ENCODE data around the gene ANGPTL2.

The ANGPTL2 gene

DNA sequence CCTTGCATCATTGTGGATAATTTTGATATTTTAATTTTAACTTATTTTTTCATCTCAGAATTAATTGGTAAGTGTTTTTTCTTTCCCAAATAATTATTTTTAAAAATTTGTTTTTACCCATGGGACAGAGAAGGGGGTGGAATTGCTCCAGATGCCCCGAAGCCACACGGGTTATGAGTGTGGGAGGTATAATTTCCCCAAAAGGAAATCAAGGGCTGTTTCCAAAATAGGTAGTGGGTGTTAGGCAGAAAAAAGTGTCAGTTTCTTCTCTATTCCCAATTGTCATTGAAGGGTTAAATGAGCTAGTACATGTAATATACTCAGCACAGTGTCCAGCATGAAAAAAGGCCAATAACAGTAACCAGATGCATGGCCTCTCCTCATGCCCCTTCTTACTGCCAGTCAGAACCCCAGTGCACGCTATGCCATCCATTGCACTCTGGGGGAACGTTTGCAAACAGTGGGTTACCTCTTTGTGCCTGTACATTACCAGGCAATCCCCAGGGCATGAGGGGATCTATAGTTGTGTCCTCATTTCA, 36.4 kb upstream of the ANGPTL2 start:
- H3K4me2 ChIP-seq (ENCODE audit: low read length), result no peak overlapping the region
- no peak overlapping the region for H3K23ac ChIP-seq (ENCODE audit: low read length)
- H2AFZ ChIP-seq (ENCODE audit: insufficient read depth, low read length, poor library complexity), result no peak overlapping the region
- no peak overlapping the region for H4K8ac ChIP-seq (ENCODE audit: low read depth, low read length)
- H3K18ac ChIP-seq (ENCODE audit: low read length), result no peak overlapping the region
- no peak overlapping the region for H3K4me3 ChIP-seq (ENCODE audit: low read depth, low read length)
- no peak overlapping the region for H4K91ac ChIP-seq (ENCODE audit: low read depth, low read length)
- H3K4me1 ChIP-seq (ENCODE audit: control insufficient read depth in 1 of 2, insufficient read depth in 2 of 2, low read length in 2 of 2), result peaks cover 0 to 10% of the 10 kb centered on the region in 2 experiments
- H3K9me3 ChIP-seq (ENCODE audit: insufficient read depth, low read depth, low read length), result no peaks in the 10 kb centered on the region
- H3K36me3 ChIP-seq (ENCODE audit: control insufficient read depth in 1 of 2, insufficient read depth in 2 of 2, low read length in 2 of 2), result no peaks in the 10 kb centered on the region
- no peak overlapping the region for H2AK5ac ChIP-seq (ENCODE audit: low read length)
- no CpG with 5 or more reads among the region's 4 CpGs for WGBS (ENCODE audit: extremely low coverage, insufficient coverage, insufficient read length)
- H3K14ac ChIP-seq (ENCODE audit: low read length), result no peak overlapping the region
- H3K79me2 ChIP-seq (ENCODE audit: control insufficient read depth, insufficient read depth, low read length, poor library complexity), result no peaks in the 10 kb centered on the region
- no peaks in the 10 kb centered on the region for H3K27me3 ChIP-seq (ENCODE audit: insufficient read depth, low read length)
- H2BK120ac ChIP-seq (ENCODE audit: insufficient read depth, low read length, poor library complexity), result no peak overlapping the region
- DNase-seq, result no peak
- H3K27ac ChIP-seq (ENCODE audit: low read depth, low read length), result no peak overlapping the region
- H2BK5ac ChIP-seq (ENCODE audit: low read depth, low read length, poor library complexity), result no peak overlapping the region
- H3K79me1 ChIP-seq (ENCODE audit: low read length), result no peaks in the 10 kb centered on the region
- no peak overlapping the region for H2BK12ac ChIP-seq (ENCODE audit: low read length)
- H3K4ac ChIP-seq (ENCODE audit: low read depth, low read length), result no peak overlapping the region
- no peak overlapping the region for H3K9ac ChIP-seq (ENCODE audit: low read length)
- no peak overlapping the region for H4K12ac ChIP-seq (ENCODE audit: low read depth, low read length)

DNA sequence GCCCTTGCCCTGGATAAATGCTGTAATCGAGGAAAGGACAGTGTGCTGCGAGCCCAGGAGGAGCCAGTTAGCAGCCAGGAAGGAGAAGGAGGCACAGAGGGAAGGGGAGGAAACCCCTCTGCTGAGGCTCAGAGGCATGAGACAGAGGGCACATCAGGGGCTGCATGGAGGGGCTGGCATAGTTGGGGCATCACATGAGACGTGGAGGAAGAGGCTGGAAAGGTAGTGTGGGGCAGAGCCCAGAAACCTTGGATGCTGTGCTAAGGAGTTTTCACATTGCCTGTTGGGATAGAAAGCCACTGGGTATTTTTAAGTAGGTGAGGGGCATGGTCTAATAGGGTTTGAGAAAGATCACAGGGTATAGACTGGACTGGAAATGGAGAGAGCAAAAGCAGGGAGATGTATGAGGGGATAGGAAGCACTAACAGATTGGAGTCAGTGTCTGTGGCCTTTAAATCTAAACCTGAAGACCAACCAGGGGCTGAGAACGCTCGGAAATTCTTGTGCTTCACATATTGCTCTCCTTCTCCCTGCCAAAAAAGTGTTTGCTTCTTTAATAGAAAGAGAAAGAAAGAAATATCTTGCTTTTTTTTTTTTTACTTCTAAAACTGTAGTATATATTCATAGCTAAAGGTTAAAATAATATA, 33.0 kb upstream of the ANGPTL2 start:
- H4K8ac ChIP-seq (ENCODE audit: low read depth, low read length), result no peak overlapping the region
- no peak overlapping the region for H3K23ac ChIP-seq (ENCODE audit: low read length)
- no peaks in the 10 kb centered on the region for H3K79me2 ChIP-seq (ENCODE audit: control insufficient read depth, insufficient read depth, low read length, poor library complexity)
- H3K4me1 ChIP-seq (ENCODE audit: control insufficient read depth in 1 of 2, insufficient read depth in 2 of 2, low read length in 2 of 2), result peaks cover 0 to 3% of the 10 kb centered on the region in 2 experiments
- H3K14ac ChIP-seq (ENCODE audit: low read length), result no peak overlapping the region
- H2AFZ ChIP-seq (ENCODE audit: insufficient read depth, low read length, poor library complexity), result no peak overlapping the region
- H4K91ac ChIP-seq (ENCODE audit: low read depth, low read length), result no peak overlapping the region
- H3K27ac ChIP-seq (ENCODE audit: low read depth, low read length), result no peak overlapping the region
- WGBS (ENCODE audit: extremely low coverage, insufficient coverage, insufficient read length), result no CpG with 5 or more reads among the region's 5 CpGs
- H3K36me3 ChIP-seq (ENCODE audit: control insufficient read depth in 1 of 2, insufficient read depth in 2 of 2, low read length in 2 of 2), result no peaks in the 10 kb centered on the region
- H3K79me1 ChIP-seq (ENCODE audit: low read length), result no peaks in the 10 kb centered on the region
- H2BK5ac ChIP-seq (ENCODE audit: low read depth, low read length, poor library complexity), result no peak overlapping the region
- no peak overlapping the region for H3K9ac ChIP-seq (ENCODE audit: low read length)
- H2BK12ac ChIP-seq (ENCODE audit: low read length), result no peak overlapping the region
- H2BK120ac ChIP-seq (ENCODE audit: insufficient read depth, low read length, poor library complexity), result no peak overlapping the region
- H3K4me3 ChIP-seq (ENCODE audit: low read depth, low read length), result no peak overlapping the region
- H3K27me3 ChIP-seq (ENCODE audit: insufficient read depth, low read length), result no peaks in the 10 kb centered on the region
- H3K4me2 ChIP-seq (ENCODE audit: low read length), result no peak overlapping the region
- H3K9me3 ChIP-seq (ENCODE audit: insufficient read depth, low read depth, low read length), result no peaks in the 10 kb centered on the region
- no peak overlapping the region for H3K18ac ChIP-seq (ENCODE audit: low read length)
- no peak overlapping the region for H3K4ac ChIP-seq (ENCODE audit: low read depth, low read length)
- no peak for DNase-seq
- no peak overlapping the region for H4K12ac ChIP-seq (ENCODE audit: low read depth, low read length)
- no peak overlapping the region for H2AK5ac ChIP-seq (ENCODE audit: low read length)

DNA sequence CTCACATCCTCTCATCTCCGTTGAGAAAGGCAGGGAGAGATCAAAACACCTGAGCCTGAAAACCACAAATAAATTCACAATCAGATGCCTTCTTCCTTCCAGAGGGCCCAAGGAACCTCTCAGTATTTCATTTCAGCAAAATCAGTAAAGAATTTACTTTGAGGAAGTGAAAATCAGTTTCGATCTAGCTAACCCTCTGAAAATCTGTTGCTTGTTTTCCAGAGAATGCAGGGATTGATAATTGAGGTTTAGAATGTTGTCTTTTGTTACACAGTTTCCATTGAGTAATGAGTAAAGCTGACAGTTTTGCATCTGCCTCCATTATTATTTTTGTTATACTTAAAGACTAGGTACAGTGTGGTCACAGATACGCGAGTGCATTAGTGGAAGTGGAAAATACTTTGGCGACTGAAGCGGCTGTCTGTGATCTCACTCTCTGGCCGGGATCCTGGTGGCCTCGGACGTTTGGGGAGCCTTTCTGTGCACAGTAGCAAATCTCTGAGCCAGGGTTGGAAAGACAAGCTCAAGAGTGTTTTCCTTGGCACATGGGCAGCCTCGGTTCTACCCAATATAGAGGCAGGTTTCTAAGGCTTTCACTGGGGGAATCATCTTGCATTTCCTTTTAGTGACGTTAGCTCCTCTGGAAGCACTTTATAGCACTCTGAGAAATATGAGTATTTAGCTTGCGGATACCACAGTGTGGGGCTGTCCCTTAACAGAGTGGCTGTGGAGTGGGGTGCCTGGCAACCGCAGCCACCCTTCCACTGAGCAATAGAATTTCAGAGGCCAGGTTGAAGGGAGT, 32.2 kb upstream of the ANGPTL2 start:
- H3K9ac ChIP-seq (ENCODE audit: low read length), result no peak overlapping the region
- no peaks in the 10 kb centered on the region for H3K36me3 ChIP-seq (ENCODE audit: control insufficient read depth in 1 of 2, insufficient read depth in 2 of 2, low read length in 2 of 2)
- no peak overlapping the region for H3K18ac ChIP-seq (ENCODE audit: low read length)
- H3K23ac ChIP-seq (ENCODE audit: low read length), result no peak overlapping the region
- no CpG with 5 or more reads among the region's 13 CpGs for WGBS (ENCODE audit: extremely low coverage, insufficient coverage, insufficient read length)
- H3K4me1 ChIP-seq (ENCODE audit: control insufficient read depth in 1 of 2, insufficient read depth in 2 of 2, low read length in 2 of 2), result peaks cover 0 to 7% of the 10 kb centered on the region in 2 experiments
- no peak overlapping the region for H2AFZ ChIP-seq (ENCODE audit: insufficient read depth, low read length, poor library complexity)
- H3K14ac ChIP-seq (ENCODE audit: low read length), result no peak overlapping the region
- no peaks in the 10 kb centered on the region for H3K79me2 ChIP-seq (ENCODE audit: control insufficient read depth, insufficient read depth, low read length, poor library complexity)
- H2AK5ac ChIP-seq (ENCODE audit: low read length), result no peak overlapping the region
- no peaks in the 10 kb centered on the region for H3K27me3 ChIP-seq (ENCODE audit: insufficient read depth, low read length)
- no peaks in the 10 kb centered on the region for H3K9me3 ChIP-seq (ENCODE audit: insufficient read depth, low read depth, low read length)
- no peak overlapping the region for H2BK5ac ChIP-seq (ENCODE audit: low read depth, low read length, poor library complexity)
- no peak overlapping the region for H2BK12ac ChIP-seq (ENCODE audit: low read length)
- H4K8ac ChIP-seq (ENCODE audit: low read depth, low read length), result no peak overlapping the region
- no peak overlapping the region for H3K27ac ChIP-seq (ENCODE audit: low read depth, low read length)
- H3K4me2 ChIP-seq (ENCODE audit: low read length), result no peak overlapping the region
- H3K4ac ChIP-seq (ENCODE audit: low read depth, low read length), result no peak overlapping the region
- H4K12ac ChIP-seq (ENCODE audit: low read depth, low read length), result no peak overlapping the region
- no peak overlapping the region for H4K91ac ChIP-seq (ENCODE audit: low read depth, low read length)
- no peaks in the 10 kb centered on the region for H3K79me1 ChIP-seq (ENCODE audit: low read length)
- H3K4me3 ChIP-seq (ENCODE audit: low read depth, low read length), result no peak overlapping the region
- no peak for DNase-seq
- no peak overlapping the region for H2BK120ac ChIP-seq (ENCODE audit: insufficient read depth, low read length, poor library complexity)

DNA sequence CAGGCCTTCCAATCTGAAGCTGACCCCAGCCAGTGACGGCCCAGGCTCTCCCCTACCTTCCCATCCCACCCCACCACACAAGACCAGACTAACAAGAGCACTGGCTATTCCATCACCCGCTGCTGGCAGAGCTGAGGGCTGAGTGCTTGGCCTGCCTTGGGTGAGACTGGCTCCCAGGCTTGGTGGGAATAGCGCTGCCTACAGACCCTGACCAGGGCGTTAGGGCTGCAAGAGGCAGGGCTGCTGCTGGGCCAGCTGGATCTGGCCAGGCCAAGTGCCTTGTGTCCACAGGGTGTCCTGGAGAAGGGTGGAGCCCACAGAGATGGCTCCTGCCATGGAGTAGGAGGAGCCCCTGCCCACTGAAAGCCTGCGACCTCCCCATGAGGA, 31.6 kb upstream of the ANGPTL2 start:
- Histone ChIP-seq H3K14ac (ENCODE audit: low read length) (no peak overlapping the region), H3K4me1 (ENCODE audit: control insufficient read depth in 1 of 2, insufficient read depth in 2 of 2, low read length in 2 of 2) (peaks cover 0 to 5% of the 10 kb centered on the region in 2 experiments), H3K18ac (ENCODE audit: low read length) (no peak overlapping the region), H2AK5ac (ENCODE audit: low read length) (no peak overlapping the region), H2BK120ac (ENCODE audit: insufficient read depth, low read length, poor library complexity) (no peak overlapping the region), H2AFZ (ENCODE audit: insufficient read depth, low read length, poor library complexity) (no peak overlapping the region), H4K12ac (ENCODE audit: low read depth, low read length) (no peak overlapping the region), H3K9me3 (ENCODE audit: insufficient read depth, low read depth, low read length) (no peaks in the 10 kb centered on the region), H3K23ac (ENCODE audit: low read length) (no peak overlapping the region), H3K36me3 (ENCODE audit: control insufficient read depth in 1 of 2, insufficient read depth in 2 of 2, low read length in 2 of 2) (no peaks in the 10 kb centered on the region), H2BK5ac (ENCODE audit: low read depth, low read length, poor library complexity) (no peak overlapping the region), H3K4me2 (ENCODE audit: low read length) (no peak overlapping the region), H3K27ac (ENCODE audit: low read depth, low read length) (no peak overlapping the region), H4K8ac (ENCODE audit: low read depth, low read length) (no peak overlapping the region), H4K91ac (ENCODE audit: low read depth, low read length) (no peak overlapping the region), H3K79me1 (ENCODE audit: low read length) (no peaks in the 10 kb centered on the region), H3K9ac (ENCODE audit: low read length) (no peak overlapping the region), H3K27me3 (ENCODE audit: insufficient read depth, low read length) (no peaks in the 10 kb centered on the region), H3K4ac (ENCODE audit: low read depth, low read length) (no peak overlapping the region), H3K79me2 (ENCODE audit: control insufficient read depth, insufficient read depth, low read length, poor library complexity) (no peaks in the 10 kb centered on the region), H3K4me3 (ENCODE audit: low read depth, low read length) (no peak overlapping the region), H2BK12ac (ENCODE audit: low read length) (no peak overlapping the region)
- WGBS (ENCODE audit: extremely low coverage, insufficient coverage, insufficient read length), result no CpG with 5 or more reads among the region's 5 CpGs
- DNase-seq, result no peak

Data from trophoblast cell (in vitro differentiated cells and primary cell).